ENCODE results near the gene MRC2. TPM values are rescaled to one million over a fixed set of nuclear protein-coding genes. Genes with fewer than 3 reads are reported as not detected.

MRC2 gene
- total and polyA plus RNA-seq, 4 experiments from 2014 or later = 0.71 to 8.7 (median 6.7) TPM; not detected in 1

- Histone ChIP-seq H3K27me3 (ENCODE audit: insufficient read depth, low read length) (no peaks in the 10 kb centered on the region), H3K9me3 (ENCODE audit: control insufficient read depth in 1 of 2, low read length in 2 of 2) (no peaks in the 10 kb centered on the region), H3K4me3 (ENCODE audit: low read length in 2 of 2) (no peak overlapping the region), H3K4me1 (ENCODE audit: insufficient read depth, low read length) (no peaks in the 10 kb centered on the region), H3K36me3 (ENCODE audit: insufficient read depth, low read length) (no peaks in the 10 kb centered on the region), H3K27ac (ENCODE audit: low read depth, low read length) (no peak overlapping the region)
- no peaks in the 10 kb centered on the region for H3K9me3 Mint-ChIP-seq
- H3K27me3 Mint-ChIP-seq = no peaks in the 10 kb centered on the region
- POLR2A ChIA-PET (ENCODE audit: partially characterized antibody) = no interaction called here
- CTCF ChIA-PET (ENCODE audit: partially characterized antibody) = no interaction called here
- peaks cover 3 to 13% (median 6%) of the 10 kb centered on the region in 4 donors for H3K4me1 Mint-ChIP-seq
- no peak for DNase-seq
- intact Hi-C loops (cut with micrococcal nuclease) = no loop called here
- H3K36me3 Mint-ChIP-seq = no peaks in the 10 kb centered on the region
- no peak overlapping the region for H3K27ac Mint-ChIP-seq
- H3K4me3 Mint-ChIP-seq = no peak overlapping the region
Observed at GRCh38 chr17:62641153-62641552, 13.7 kb downstream of the MRC2 start.

- DNase-seq = no peak
- Mint-ChIP-seq H3K9me3 (no peaks in the 10 kb centered on the region), H3K4me3 (no peak overlapping the region), H3K36me3 (no peaks in the 10 kb centered on the region), H3K27ac (no peak overlapping the region), H3K27me3 (no peaks in the 10 kb centered on the region), H3K4me1 (peaks cover 3 to 13% (median 6%) of the 10 kb centered on the region in 4 donors)
- ChIA-PET CTCF (ENCODE audit: partially characterized antibody) (no interaction called here), POLR2A (ENCODE audit: partially characterized antibody) (no interaction called here)
- Histone ChIP-seq H3K36me3 (ENCODE audit: insufficient read depth, low read length) (no peaks in the 10 kb centered on the region), H3K27me3 (ENCODE audit: insufficient read depth, low read length) (no peaks in the 10 kb centered on the region), H3K9me3 (ENCODE audit: control insufficient read depth in 1 of 2, low read length in 2 of 2) (no peaks in the 10 kb centered on the region), H3K4me1 (ENCODE audit: insufficient read depth, low read length) (no peaks in the 10 kb centered on the region), H3K4me3 (ENCODE audit: low read length in 2 of 2) (no peak overlapping the region), H3K27ac (ENCODE audit: low read depth, low read length) (no peak overlapping the region)
- intact Hi-C loops (cut with micrococcal nuclease) = no loop called here
Observed at GRCh38 chr17:62641951-62642350, 14.5 kb downstream of the MRC2 start.

- Mint-ChIP-seq H3K4me3 (peak overlapping the region in 1 of 8 donors; percentile 34), H3K27ac (no peak overlapping the region), H3K4me1 (peaks cover 3 to 13% (median 6%) of the 10 kb centered on the region in 4 donors), H3K36me3 (no peaks in the 10 kb centered on the region), H3K27me3 (no peaks in the 10 kb centered on the region), H3K9me3 (no peaks in the 10 kb centered on the region)
- Histone ChIP-seq H3K9me3 (ENCODE audit: control insufficient read depth in 1 of 2, low read length in 2 of 2) (no peaks in the 10 kb centered on the region), H3K4me1 (ENCODE audit: insufficient read depth, low read length) (no peaks in the 10 kb centered on the region), H3K4me3 (ENCODE audit: low read length in 2 of 2) (no peak overlapping the region), H3K36me3 (ENCODE audit: insufficient read depth, low read length) (no peaks in the 10 kb centered on the region), H3K27ac (ENCODE audit: low read depth, low read length) (no peak overlapping the region), H3K27me3 (ENCODE audit: insufficient read depth, low read length) (no peaks in the 10 kb centered on the region)
- DNase-seq = no peak
- intact Hi-C loops (cut with micrococcal nuclease) = no loop called here
- CTCF ChIA-PET (ENCODE audit: partially characterized antibody) = no interaction called here
- POLR2A ChIA-PET (ENCODE audit: partially characterized antibody) = no interaction called here
Observed at GRCh38 chr17:62643496-62643895, 16.0 kb downstream of the MRC2 start.

- Mint-ChIP-seq H3K36me3 (no peaks in the 10 kb centered on the region), H3K27ac (no peak overlapping the region), H3K4me1 (peaks cover 3 to 13% (median 6%) of the 10 kb centered on the region in 4 donors), H3K27me3 (no peaks in the 10 kb centered on the region), H3K9me3 (no peaks in the 10 kb centered on the region), H3K4me3 (no peak overlapping the region)
- DNase-seq = no peak
- Histone ChIP-seq H3K27me3 (ENCODE audit: insufficient read depth, low read length) (no peaks in the 10 kb centered on the region), H3K27ac (ENCODE audit: low read depth, low read length) (no peak overlapping the region), H3K4me1 (ENCODE audit: insufficient read depth, low read length) (no peaks in the 10 kb centered on the region), H3K36me3 (ENCODE audit: insufficient read depth, low read length) (no peaks in the 10 kb centered on the region), H3K9me3 (ENCODE audit: control insufficient read depth in 1 of 2, low read length in 2 of 2) (no peaks in the 10 kb centered on the region), H3K4me3 (ENCODE audit: low read length in 2 of 2) (no peak overlapping the region)
- intact Hi-C loops (cut with micrococcal nuclease) = no loop called here
- ChIA-PET CTCF (ENCODE audit: partially characterized antibody) (no interaction called here), POLR2A (ENCODE audit: partially characterized antibody) (no interaction called here)
Observed at GRCh38 chr17:62644487-62645173, 17.2 kb downstream of the MRC2 start.

GRCh38 chr17:62648251-62648955, 20.9 kb downstream of the MRC2 start:
- H3K9me3 Mint-ChIP-seq = no peaks in the 10 kb centered on the region
- DNase-seq = no peak
- Histone ChIP-seq H3K27me3 (ENCODE audit: insufficient read depth, low read length) (no peaks in the 10 kb centered on the region), H3K4me1 (ENCODE audit: insufficient read depth, low read length) (peaks cover 12% of the 10 kb centered on the region), H3K4me3 (ENCODE audit: low read length in 2 of 2) (no peak overlapping the region), H3K36me3 (ENCODE audit: insufficient read depth, low read length) (no peaks in the 10 kb centered on the region), H3K9me3 (ENCODE audit: control insufficient read depth in 1 of 2, low read length in 2 of 2) (no peaks in the 10 kb centered on the region), H3K27ac (ENCODE audit: low read depth, low read length) (no peak overlapping the region)
- no peaks in the 10 kb centered on the region for H3K36me3 Mint-ChIP-seq
- CTCF ChIA-PET (ENCODE audit: partially characterized antibody) = no interaction called here
- no peak overlapping the region for H3K27ac Mint-ChIP-seq
- intact Hi-C loops (cut with micrococcal nuclease) = no loop called here
- no peaks in the 10 kb centered on the region for H3K27me3 Mint-ChIP-seq
- H3K4me3 Mint-ChIP-seq = no peak overlapping the region
- POLR2A ChIA-PET (ENCODE audit: partially characterized antibody) = no interaction called here
- H3K4me1 Mint-ChIP-seq = peaks cover 6 to 26% (median 11%) of the 10 kb centered on the region in 4 donors

- H3K36me3 ChIP-seq (ENCODE audit: insufficient read depth, low read length) = no peaks in the 10 kb centered on the region
- ChIA-PET POLR2A (ENCODE audit: partially characterized antibody) (no interaction called here), CTCF (ENCODE audit: partially characterized antibody) (no interaction called here)
- no peak overlapping the region for H3K4me3 ChIP-seq (ENCODE audit: low read length in 2 of 2)
- intact Hi-C loops (cut with micrococcal nuclease) = no loop called here
- Mint-ChIP-seq H3K9me3 (no peaks in the 10 kb centered on the region), H3K36me3 (no peaks in the 10 kb centered on the region), H3K4me1 (peaks cover 8 to 29% (median 13%) of the 10 kb centered on the region in 4 donors), H3K27ac (no peak overlapping the region), H3K4me3 (no peak overlapping the region), H3K27me3 (no peaks in the 10 kb centered on the region)
- H3K27me3 ChIP-seq (ENCODE audit: insufficient read depth, low read length) = no peaks in the 10 kb centered on the region
- H3K4me1 ChIP-seq (ENCODE audit: insufficient read depth, low read length) = peaks cover 17% of the 10 kb centered on the region
- no peak for DNase-seq
- H3K9me3 ChIP-seq (ENCODE audit: control insufficient read depth in 1 of 2, low read length in 2 of 2) = no peaks in the 10 kb centered on the region
- no peak overlapping the region for H3K27ac ChIP-seq (ENCODE audit: low read depth, low read length)
Observed at GRCh38 chr17:62648956-62649294, 21.5 kb downstream of the MRC2 start.

- ChIA-PET CTCF (ENCODE audit: partially characterized antibody) (no interaction called here), POLR2A (ENCODE audit: partially characterized antibody) (no interaction called here)
- Histone ChIP-seq H3K27me3 (ENCODE audit: insufficient read depth, low read length) (no peaks in the 10 kb centered on the region), H3K4me3 (ENCODE audit: low read length in 2 of 2) (no peak overlapping the region), H3K4me1 (ENCODE audit: insufficient read depth, low read length) (peaks cover 20% of the 10 kb centered on the region), H3K36me3 (ENCODE audit: insufficient read depth, low read length) (no peaks in the 10 kb centered on the region), H3K9me3 (ENCODE audit: control insufficient read depth in 1 of 2, low read length in 2 of 2) (no peaks in the 10 kb centered on the region), H3K27ac (ENCODE audit: low read depth, low read length) (no peak overlapping the region)
- no peak overlapping the region for H3K4me3 Mint-ChIP-seq
- H3K9me3 Mint-ChIP-seq = no peaks in the 10 kb centered on the region
- no peak for DNase-seq
- H3K27ac Mint-ChIP-seq = no peak overlapping the region
- H3K27me3 Mint-ChIP-seq = no peaks in the 10 kb centered on the region
- H3K4me1 Mint-ChIP-seq = peaks cover 8 to 28% (median 16%) of the 10 kb centered on the region in 4 donors
- H3K36me3 Mint-ChIP-seq = no peaks in the 10 kb centered on the region
- intact Hi-C loops (cut with micrococcal nuclease) = no loop called here
Observed at GRCh38 chr17:62649570-62649969, 22.1 kb downstream of the MRC2 start.
